Brain microvascular endothelial cell (primary cell): ENCODE results near the gene PPP1R37.
A peak's percentile ranks its signal among the peaks of the same experiment; 100 is the strongest.

Experiments
- DNase-seq: peaks from one replicate; pipeline ENCODE4 v3.0.0-alpha.2; 2020
- H3K27ac ChIP-seq: fragments of 250-450 bp; sonication (Bioruptor Pico); 2 replicates; pipeline ENCODE4 v1.5.1; 2020; ENCODE audit warnings: mild to moderate bottlenecking, moderate library complexity
- H3K27me3 ChIP-seq: fragments of 250-450 bp; sonication (Bioruptor Pico); replicated peaks from 2 replicates; pipeline ENCODE4 v1.5.1; 2020; ENCODE audit warnings: mild to moderate bottlenecking
- H3K36me3 ChIP-seq: fragments of 250-450 bp; sonication (Bioruptor Pico); replicated peaks from 2 replicates; pipeline ENCODE4 v1.5.1; 2020; ENCODE audit warnings: mild to moderate bottlenecking
- H3K4me3 ChIP-seq: 2 replicates; pipeline ENCODE4 v1.5.1; 2011; ENCODE audit warnings: low read depth, mild to moderate bottlenecking, control low read depth, low read length, moderate library complexity
- CTCF ChIP-seq: IDR thresholded peaks from 2 replicates; pipeline ENCODE4 v1.5.1; 2011; ENCODE audit warnings: low read depth, mild to moderate bottlenecking, moderate library complexity, low read length, control low read depth, inconsistent platforms; ENCODE audit errors: missing control alignments
- in situ Hi-C: cut with HindIII; loops from 2 replicates; pipeline ENCODE4 v1.10.0; 2017; ENCODE audit warnings: low sequenced_read_pairs, low pct_ligation_motif_present

The PPP1R37 gene

GRCh38 chr19:45094707-45095106 is 1.7 kb downstream of the PPP1R37 start:
- no peak for DNase-seq
- H3K27ac ChIP-seq, result no peak overlapping the region
- H3K27me3 ChIP-seq, result no peaks in the 10 kb centered on the region
- in situ Hi-C loops, result no loop called here
- H3K36me3 ChIP-seq, result peaks cover 11% of the 10 kb centered on the region
- no peak for TF ChIP-seq CTCF
- H3K4me3 ChIP-seq, result peak overlapping the region; percentile 15

- no peak for TF ChIP-seq CTCF
- H3K36me3 ChIP-seq, result peaks cover 2% of the 10 kb centered on the region
These were observed 2.8 kb downstream of the PPP1R37 start for GRCh38 chr19:45095496-45096413.

GRCh38 chr19:45096700-45097099 is 3.7 kb downstream of the PPP1R37 start:
- Histone ChIP-seq H3K27me3 (no peaks in the 10 kb centered on the region), H3K4me3 (no peak overlapping the region), H3K27ac (no peak overlapping the region), H3K36me3 (no peaks in the 10 kb centered on the region)
- DNase-seq, result no peak
- no peak for TF ChIP-seq CTCF
- in situ Hi-C loops, result no loop called here

More at GRCh38 chr19:45095496-45096413, 2.8 kb downstream of the PPP1R37 start:
- Histone ChIP-seq H3K27ac (no peak overlapping the region), H3K4me3 (no peak overlapping the region), H3K27me3 (no peaks in the 10 kb centered on the region)
- DNase-seq, result no peak
- in situ Hi-C loops, result no loop called here

- TF ChIP-seq CTCF, result no peak
- Histone ChIP-seq H3K4me3 (no peak overlapping the region), H3K36me3 (no peaks in the 10 kb centered on the region), H3K27me3 (no peaks in the 10 kb centered on the region), H3K27ac (no peak overlapping the region)
- DNase-seq, result no peak
- in situ Hi-C loops, result no loop called here
These were observed 4.4 kb downstream of the PPP1R37 start for GRCh38 chr19:45097450-45097775.

GRCh38 chr19:45097776-45098520 is 5.0 kb downstream of the PPP1R37 start:
- H3K27ac ChIP-seq, result peak overlapping the region; percentile 48
- no peak for TF ChIP-seq CTCF
- DNase-seq, result peak; percentile 94
- no peaks in the 10 kb centered on the region for H3K36me3 ChIP-seq
- in situ Hi-C loops, result no loop called here
- no peak overlapping the region for H3K4me3 ChIP-seq
- H3K27me3 ChIP-seq, result no peaks in the 10 kb centered on the region
